CD4-positive, alpha-beta T cell treated with Interleukin-21 for 1 hour (primary cell): ENCODE measurements around the gene TM4SF4.
A peak's percentile ranks its signal among the peaks of the same experiment; 100 is the strongest.

Experiments used
- DNase-seq: peaks from one replicate; pipeline ENCODE4 v3.0.0-alpha.2; 2020

The TM4SF4 gene

GRCh38 chr3:149487598-149488197, 13.2 kb downstream of the TM4SF4 start:
- DNase-seq: peak; percentile 13

DNA sequence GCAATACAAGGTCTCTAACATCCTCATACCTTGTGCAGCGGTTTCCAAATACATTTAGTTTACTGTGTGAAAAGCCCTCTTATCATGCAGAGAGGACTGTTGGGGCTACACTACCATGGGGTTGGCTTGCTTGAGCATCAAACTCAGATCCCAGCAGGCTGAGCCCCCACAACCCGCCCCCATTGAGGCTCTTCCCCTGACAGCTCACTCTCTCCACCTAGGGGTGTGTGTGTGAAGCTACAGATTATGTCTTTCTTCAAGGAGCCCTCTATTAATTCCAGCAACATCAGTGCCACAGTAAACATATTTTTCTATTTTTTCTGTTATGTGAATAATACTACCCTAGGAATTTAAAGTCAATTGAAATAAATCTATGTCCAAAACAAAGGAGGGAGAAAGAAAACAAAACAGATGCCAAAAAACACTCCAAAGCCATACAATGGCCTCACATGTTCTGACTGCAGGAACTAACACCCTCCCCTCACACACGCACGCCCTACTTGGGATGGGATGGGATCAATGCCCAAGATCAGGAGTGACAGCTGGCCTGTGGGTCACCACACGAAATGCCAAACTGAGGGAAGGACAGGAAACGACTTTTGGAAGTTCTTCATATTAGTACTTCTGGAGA, 14.7 kb downstream of the TM4SF4 start:
- DNase-seq: no peak

- DNase-seq: no peak
Observed at GRCh38 chr3:149490260-149490971, 15.9 kb downstream of the TM4SF4 start.

- DNase-seq: no peak
Observed at GRCh38 chr3:149493315-149494021, 19.0 kb downstream of the TM4SF4 start.

- peak; percentile 26 for DNase-seq
Observed at GRCh38 chr3:149494022-149494758, 19.7 kb downstream of the TM4SF4 start.

- no peak for DNase-seq
Observed at GRCh38 chr3:149494759-149495580, 20.5 kb downstream of the TM4SF4 start.

DNA sequence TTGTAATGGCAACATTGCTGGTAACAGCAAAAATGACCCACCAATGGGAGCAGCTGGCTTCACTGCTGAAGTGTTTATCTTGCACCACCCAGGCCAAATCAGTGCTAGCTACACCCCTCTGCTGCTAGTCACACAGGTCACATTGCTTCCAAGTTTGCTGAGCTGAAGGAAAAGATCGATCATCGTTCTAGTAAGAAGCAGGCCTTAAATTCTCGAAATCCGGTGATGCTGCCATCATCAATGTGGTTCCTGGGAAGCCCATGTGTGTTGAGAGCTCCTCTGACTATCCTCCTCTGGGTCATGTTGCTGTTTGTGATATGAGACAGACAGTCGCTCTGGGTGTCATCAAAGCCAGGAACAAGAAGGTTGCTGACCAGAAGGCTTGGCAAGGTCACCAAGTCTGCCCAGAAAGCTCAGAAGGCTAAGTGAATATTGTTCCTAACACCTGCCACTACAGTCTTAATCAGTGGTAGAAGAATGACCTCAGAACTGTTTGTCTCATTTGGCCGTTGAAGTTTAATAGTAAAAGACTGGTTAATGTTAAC, 21.2 kb downstream of the TM4SF4 start:
- DNase-seq: no peak

- no peak for DNase-seq
Observed at GRCh38 chr3:149496891-149497290, 22.4 kb downstream of the TM4SF4 start.

DNA sequence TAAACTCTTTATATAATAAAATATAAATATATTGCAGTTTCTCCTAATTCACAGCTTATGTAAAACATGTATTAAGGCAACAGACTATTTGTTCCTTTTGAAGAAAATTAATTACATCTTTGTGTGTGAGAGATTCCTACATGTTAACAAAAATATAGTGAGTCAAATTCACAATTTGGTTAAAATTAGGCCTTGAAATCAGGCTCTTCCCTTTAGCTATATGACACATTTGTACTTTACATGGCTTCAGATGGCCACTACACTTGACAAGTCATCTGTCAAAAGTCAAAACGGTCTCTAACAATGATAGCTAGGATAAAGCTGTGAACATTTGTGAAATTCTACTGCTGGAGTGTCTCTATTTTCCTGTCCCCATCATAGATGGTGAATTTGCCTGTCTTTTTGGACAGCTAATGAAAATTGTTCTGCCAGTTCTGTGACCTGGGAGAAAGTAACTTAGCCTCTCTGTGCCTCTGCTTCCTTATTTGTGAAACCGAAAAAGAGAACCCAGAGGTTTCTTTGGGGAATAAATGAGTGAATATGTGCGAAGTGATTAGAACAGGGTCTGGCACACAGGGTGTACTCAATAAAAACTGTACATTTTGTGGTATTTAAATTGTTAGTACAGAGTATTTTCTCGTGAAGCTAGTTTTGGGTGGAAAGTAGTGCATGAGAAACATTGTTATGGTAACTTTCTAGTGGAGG, 23.6 kb downstream of the TM4SF4 start:
- DNase-seq: no peak

DNA sequence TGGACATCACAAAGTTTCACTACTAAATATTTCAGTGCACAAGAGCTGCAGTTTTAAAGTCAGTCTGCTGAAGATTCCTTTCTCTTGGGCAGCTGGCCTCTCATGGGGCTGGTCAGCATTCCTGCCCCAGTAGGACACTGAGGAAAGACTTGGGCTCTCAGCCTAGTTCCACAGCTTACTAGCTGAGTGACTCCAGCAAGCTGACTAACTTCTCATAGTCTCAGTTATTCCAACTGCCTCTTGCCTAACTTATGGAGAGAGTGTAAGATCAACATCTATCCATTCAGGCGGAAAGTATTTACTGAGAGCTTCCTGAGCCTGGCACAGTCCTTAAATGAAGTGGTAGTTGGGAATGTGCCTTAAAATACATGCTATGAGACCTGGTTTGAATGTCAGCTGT, 27.0 kb downstream of the TM4SF4 start:
- DNase-seq: no peak

DNA sequence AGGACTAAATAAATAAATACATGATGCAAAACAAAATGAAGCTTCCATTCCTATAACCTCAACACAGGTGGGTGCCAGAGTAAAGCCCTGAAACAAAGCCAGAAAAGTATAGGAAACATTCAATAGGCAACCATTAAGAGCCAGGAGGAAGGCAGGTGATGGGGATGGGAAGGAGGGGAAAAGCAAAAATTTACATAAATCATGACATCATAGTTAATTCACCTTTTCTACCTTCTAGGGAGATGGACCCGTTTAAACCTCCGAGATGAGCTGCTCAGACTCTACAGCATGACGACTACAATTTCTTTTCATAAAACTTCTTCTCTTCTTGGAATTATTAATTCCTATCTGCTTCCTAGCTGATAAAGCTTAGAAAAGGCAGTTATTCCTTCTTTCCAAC, 27.9 kb downstream of the TM4SF4 start:
- DNase-seq: no peak

GRCh38 chr3:149506540-149506939, 32.0 kb downstream of the TM4SF4 start:
- DNase-seq: no peak

- no peak for DNase-seq
Observed at GRCh38 chr3:149506965-149507364, 32.5 kb downstream of the TM4SF4 start.

DNA sequence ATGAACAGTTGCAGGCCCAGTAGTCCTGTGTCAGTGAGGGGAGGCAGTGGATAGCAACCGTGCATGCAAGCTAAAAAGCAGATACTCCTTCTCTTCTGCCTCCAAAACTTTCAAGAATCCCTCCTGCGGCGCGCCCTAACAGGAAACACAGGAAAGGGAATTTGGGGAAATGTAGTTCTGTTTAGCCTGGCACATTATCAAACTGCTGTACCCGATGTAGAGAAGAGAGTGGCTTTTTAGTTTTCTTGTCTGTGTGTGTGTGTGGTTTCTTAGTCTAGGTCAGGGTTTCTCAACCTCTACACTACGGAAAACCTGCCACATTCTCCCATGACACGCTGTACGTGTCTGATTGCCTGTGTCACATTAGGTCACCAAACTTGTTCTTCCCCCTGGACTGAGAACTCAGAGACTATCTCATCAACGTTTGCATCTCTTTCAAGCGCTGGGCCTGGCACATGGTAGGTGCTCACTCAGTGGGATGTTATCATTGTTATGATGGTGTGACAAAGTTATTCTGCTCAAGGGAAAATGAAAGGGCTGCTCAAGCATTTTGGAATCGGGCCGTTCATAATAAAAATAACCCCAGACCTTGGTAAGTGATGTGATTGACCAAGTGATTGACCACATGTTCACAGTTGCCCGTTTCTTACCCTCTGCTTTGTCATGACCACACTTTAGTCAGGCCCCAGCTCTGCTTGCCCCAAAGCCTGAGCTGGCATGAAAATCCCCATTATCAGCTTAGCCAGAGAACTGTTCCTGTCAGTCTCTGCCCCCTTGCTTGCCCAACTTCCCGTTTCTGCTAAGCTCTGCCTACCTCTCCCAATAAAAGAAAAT, 33.2 kb downstream of the TM4SF4 start:
- peak; percentile 6 for DNase-seq

DNA sequence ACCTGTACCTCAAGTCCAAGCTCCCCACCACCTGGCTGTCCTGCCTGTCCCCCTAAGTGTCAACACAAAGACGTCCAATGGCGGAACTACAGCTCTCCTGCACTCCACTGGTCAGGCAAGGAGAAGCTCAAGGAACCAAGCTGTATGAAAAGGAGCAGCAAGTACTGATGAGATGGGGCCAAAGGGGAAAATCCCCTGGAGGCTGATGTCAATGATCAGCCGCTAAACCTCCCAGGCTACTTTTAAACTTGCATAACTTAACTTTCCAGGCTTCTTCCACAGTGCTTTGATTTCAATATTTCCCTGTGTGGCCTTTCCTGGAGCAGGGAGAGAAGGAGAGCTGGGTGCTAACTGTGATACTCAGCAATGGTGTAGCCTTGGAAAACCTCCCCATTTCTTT, 35.0 kb downstream of the TM4SF4 start:
- DNase-seq: no peak

- no peak for DNase-seq
Observed at GRCh38 chr3:149510480-149510879, 36.0 kb downstream of the TM4SF4 start.

GRCh38 chr3:149511040-149511626, 36.6 kb downstream of the TM4SF4 start:
- DNase-seq: no peak

- DNase-seq: peak; percentile 21
Observed at GRCh38 chr3:149512073-149512782, 37.7 kb downstream of the TM4SF4 start.

GRCh38 chr3:149514471-149514870, 40.0 kb downstream of the TM4SF4 start:
- DNase-seq: no peak
